ENCODE data around the gene SPTSSB.

The SPTSSB gene

GRCh38 chr3:161339517-161340500, 31.5 kb downstream of the SPTSSB start:
- DNase-seq (ENCODE audit: low spot score), result no peak

GRCh38 chr3:161337311-161337710, 34.0 kb downstream of the SPTSSB start:
- no peak for DNase-seq (ENCODE audit: low spot score)

GRCh38 chr3:161336661-161337060, 34.7 kb downstream of the SPTSSB start:
- DNase-seq (ENCODE audit: low spot score), result no peak

- no peak for DNase-seq (ENCODE audit: low spot score)
Measured at GRCh38 chr3:161333696-161334095, 37.6 kb downstream of the SPTSSB start.

GRCh38 chr3:161332792-161333191, 38.5 kb downstream of the SPTSSB start:
- no peak for DNase-seq (ENCODE audit: low spot score)

GRCh38 chr3:161325059-161325458, 46.3 kb downstream of the SPTSSB start:
- no peak for DNase-seq (ENCODE audit: low spot score)

GRCh38 chr3:161323926-161324621, 47.2 kb downstream of the SPTSSB start:
- no peak for DNase-seq (ENCODE audit: low spot score)

GRCh38 chr3:161322781-161323568, 48.3 kb downstream of the SPTSSB start:
- DNase-seq (ENCODE audit: low spot score), result no peak

GRCh38 chr3:161320837-161321236, 50.5 kb downstream of the SPTSSB start:
- DNase-seq (ENCODE audit: low spot score), result no peak

GRCh38 chr3:161319867-161320266, 51.5 kb downstream of the SPTSSB start:
- DNase-seq (ENCODE audit: low spot score), result no peak

- no peak for DNase-seq (ENCODE audit: low spot score)
Measured at GRCh38 chr3:161317077-161317476, 54.2 kb downstream of the SPTSSB start.

- peak; percentile 5 for DNase-seq (ENCODE audit: low spot score)
Measured at GRCh38 chr3:161316006-161316689, 55.2 kb downstream of the SPTSSB start.

GRCh38 chr3:161314836-161315395, 56.4 kb downstream of the SPTSSB start:
- DNase-seq (ENCODE audit: low spot score), result no peak

GRCh38 chr3:161310649-161311423, 60.5 kb downstream of the SPTSSB start:
- peak; percentile 58 for DNase-seq (ENCODE audit: low spot score)

GRCh38 chr3:161305095-161305991, 66.0 kb downstream of the SPTSSB start:
- DNase-seq (ENCODE audit: low spot score), result peak; percentile 46

GRCh38 chr3:161296814-161297213, 74.5 kb downstream of the SPTSSB start:
- DNase-seq (ENCODE audit: low spot score), result no peak

GRCh38 chr3:161295325-161295724, 76.0 kb downstream of the SPTSSB start:
- no peak for DNase-seq (ENCODE audit: low spot score)

Data from CD4-positive, alpha-beta T cell treated with Interleukin-2 at 100 ng/mL for 4 hours (primary cell).